ENCODE measurements around the gene MIPEP.

- TF ChIP-seq CTCF (IDR thresholded peaks at IDR 0.05), result no peak
- TF ChIP-seq POLR2A (IDR thresholded peaks at IDR 0.05), result no peak
Observed at GRCh38 chr13:23787464-23787863, 101.7 kb downstream of the MIPEP start.

Data from adrenal gland (tissue), 5 donors.